ENCODE data around the gene RPS25.

DNA sequence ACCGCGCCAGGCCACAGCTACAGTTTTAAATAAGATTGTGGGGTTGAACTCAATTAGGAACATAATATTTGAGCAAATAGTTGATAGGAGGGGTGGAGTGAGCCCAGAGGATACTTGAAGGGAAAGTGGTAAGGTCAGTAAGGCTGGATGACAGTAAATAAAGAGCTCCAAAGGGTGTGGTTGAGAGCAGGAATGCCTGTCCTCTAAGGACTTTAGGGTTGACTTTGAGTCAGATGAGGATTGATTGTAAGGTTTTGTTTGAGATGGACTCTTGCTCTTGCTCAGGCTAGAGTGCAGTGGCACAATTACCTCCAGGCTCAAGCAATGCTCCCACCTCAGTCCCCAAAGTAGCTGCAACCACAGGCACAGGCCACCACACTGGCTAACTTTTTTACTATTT is 44.2 kb downstream of the RPS25 start:
- TF ChIP-seq, protein P1, sequence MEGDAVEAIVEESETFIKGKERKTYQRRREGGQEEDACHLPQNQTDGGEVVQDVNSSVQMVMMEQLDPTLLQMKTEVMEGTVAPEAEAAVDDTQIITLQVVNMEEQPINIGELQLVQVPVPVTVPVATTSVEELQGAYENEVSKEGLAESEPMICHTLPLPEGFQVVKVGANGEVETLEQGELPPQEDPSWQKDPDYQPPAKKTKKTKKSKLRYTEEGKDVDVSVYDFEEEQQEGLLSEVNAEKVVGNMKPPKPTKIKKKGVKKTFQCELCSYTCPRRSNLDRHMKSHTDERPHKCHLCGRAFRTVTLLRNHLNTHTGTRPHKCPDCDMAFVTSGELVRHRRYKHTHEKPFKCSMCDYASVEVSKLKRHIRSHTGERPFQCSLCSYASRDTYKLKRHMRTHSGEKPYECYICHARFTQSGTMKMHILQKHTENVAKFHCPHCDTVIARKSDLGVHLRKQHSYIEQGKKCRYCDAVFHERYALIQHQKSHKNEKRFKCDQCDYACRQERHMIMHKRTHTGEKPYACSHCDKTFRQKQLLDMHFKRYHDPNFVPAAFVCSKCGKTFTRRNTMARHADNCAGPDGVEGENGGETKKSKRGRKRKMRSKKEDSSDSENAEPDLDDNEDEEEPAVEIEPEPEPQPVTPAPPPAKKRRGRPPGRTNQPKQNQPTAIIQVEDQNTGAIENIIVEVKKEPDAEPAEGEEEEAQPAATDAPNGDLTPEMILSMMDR (IDR thresholded peaks at IDR 0.05): no peak
- TF ChIP-seq POLR2A (IDR thresholded peaks at IDR 0.05): no peak

All from esophagus squamous epithelium (tissue), 4 donors.